ENCODE results near the gene CLEC16A. TPM values are rescaled to one million over a fixed set of nuclear protein-coding genes. Genes with fewer than 3 reads are reported as not detected.

CLEC16A gene, protein sequence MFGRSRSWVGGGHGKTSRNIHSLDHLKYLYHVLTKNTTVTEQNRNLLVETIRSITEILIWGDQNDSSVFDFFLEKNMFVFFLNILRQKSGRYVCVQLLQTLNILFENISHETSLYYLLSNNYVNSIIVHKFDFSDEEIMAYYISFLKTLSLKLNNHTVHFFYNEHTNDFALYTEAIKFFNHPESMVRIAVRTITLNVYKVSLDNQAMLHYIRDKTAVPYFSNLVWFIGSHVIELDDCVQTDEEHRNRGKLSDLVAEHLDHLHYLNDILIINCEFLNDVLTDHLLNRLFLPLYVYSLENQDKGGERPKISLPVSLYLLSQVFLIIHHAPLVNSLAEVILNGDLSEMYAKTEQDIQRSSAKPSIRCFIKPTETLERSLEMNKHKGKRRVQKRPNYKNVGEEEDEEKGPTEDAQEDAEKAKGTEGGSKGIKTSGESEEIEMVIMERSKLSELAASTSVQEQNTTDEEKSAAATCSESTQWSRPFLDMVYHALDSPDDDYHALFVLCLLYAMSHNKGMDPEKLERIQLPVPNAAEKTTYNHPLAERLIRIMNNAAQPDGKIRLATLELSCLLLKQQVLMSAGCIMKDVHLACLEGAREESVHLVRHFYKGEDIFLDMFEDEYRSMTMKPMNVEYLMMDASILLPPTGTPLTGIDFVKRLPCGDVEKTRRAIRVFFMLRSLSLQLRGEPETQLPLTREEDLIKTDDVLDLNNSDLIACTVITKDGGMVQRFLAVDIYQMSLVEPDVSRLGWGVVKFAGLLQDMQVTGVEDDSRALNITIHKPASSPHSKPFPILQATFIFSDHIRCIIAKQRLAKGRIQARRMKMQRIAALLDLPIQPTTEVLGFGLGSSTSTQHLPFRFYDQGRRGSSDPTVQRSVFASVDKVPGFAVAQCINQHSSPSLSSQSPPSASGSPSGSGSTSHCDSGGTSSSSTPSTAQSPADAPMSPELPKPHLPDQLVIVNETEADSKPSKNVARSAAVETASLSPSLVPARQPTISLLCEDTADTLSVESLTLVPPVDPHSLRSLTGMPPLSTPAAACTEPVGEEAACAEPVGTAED
- polyA plus RNA-seq (2013, experiment 1 of 2; ENCODE audit: insufficient read length), result 13.1 TPM
- polyA plus RNA-seq (2013, experiment 2 of 2; ENCODE audit: insufficient read length), result 12.6 TPM

DNA sequence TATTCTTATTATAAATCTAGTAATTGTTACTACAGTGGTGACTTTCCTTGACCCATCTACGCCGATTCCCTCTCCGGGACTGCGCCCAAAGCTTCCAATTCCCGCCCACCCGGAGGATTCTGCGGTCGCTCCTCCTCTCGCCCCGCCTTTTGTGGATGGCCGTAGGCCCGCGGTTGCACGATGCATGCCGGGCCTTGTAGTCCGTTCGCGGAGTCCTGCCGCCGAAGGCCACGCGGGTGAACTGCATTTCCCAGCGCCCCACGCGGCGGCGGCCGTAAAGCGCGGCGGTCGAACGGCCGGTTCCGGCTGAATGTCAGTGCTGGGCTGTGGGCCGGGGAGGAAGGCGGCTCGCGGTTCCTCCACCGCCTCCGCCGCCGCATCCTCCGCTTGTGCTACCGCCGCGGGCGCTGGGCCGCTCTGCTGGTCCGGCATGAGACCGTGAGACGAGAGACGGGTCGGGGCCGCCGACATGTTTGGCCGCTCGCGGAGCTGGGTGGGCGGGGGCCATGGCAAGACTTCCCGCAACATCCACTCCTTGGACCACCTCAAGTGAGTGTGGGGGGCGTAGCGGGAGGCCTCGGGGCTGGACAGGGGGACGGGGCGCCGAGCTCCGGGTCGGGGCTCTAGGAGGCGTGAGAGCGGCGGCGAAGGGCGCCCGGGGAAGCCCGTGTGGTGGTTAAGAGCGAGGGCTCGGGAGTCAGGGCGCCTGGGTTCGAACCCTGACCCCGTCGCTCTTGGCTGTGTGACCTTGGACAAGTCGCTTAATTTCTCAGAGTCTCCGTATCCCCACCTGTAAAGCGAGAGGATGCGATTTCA, at the start of gene CLEC16A:
CLEC16A (plus strand) TSS at position 316 of the 816 bp plus-strand sequence; CDS start at position 470, 154 bp downstream.
- peak; percentile 95 for DNase-seq

DNA sequence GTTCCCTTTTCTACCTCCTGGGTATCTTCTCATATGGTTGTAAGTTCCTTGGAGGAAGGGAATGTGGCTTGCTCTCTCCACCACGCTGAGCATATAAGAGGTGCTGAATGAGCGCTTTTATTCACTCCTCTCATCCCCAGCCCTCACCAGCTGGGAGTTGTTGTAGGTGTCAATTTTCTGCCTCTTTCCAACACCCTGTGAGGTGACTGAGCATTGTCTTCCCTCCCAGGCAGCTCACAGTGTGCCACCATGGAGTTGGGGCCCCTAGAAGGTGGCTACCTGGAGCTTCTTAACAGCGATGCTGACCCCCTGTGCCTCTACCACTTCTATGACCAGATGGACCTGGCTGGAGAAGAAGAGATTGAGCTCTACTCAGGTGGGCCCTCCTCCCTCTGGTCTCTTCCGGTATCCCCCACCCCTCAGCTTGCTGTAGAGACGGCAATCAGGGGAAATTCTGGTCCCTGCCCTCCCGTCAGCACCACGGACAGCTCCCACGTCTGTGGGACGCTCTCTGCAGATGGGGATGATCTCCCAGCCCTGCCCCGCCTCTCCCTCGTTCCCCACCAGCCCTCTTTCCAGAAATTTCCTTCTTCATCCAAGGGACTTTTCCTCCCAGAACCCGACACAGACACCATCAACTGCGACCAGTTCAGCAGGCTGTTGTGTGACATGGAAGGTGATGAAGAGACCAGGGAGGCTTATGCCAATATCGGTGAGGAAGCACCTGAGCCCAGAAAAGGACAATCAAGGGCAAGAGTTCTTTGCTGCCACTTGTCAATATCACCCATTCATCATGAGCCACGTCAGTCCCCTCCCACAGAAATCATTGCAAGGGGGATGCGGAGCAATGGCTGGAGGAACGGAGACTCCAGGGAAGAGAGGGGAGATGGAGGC, 49.1 kb upstream of the CLEC16A start:
- peak; percentile 48 for DNase-seq

DNA sequence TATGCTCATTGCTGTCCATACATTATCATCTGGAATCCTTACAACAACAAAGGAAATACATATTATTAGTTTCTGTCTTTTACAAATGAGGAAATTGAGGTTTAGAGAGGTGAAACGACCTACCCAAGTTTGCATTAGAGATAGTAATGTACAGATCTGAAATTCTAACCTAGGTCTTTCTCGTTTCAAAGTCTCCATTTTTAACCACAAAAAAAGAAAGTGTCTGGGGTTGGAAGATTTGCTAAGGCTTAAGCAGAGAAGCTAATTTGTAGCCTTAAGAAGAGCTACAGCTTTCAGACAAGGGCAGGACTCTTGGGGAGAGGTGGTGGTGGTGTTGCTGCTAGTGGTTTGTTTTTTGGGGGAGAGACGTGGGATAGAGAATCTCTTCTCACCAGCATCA, 48.2 kb upstream of the CLEC16A start:
- DNase-seq, result no peak

- DNase-seq, result no peak
These were observed 47.6 kb upstream of the CLEC16A start for GRCh38 chr16:10896723-10897122.

- no peak for DNase-seq
These were observed 47.2 kb upstream of the CLEC16A start for GRCh38 chr16:10897134-10897533.

DNA sequence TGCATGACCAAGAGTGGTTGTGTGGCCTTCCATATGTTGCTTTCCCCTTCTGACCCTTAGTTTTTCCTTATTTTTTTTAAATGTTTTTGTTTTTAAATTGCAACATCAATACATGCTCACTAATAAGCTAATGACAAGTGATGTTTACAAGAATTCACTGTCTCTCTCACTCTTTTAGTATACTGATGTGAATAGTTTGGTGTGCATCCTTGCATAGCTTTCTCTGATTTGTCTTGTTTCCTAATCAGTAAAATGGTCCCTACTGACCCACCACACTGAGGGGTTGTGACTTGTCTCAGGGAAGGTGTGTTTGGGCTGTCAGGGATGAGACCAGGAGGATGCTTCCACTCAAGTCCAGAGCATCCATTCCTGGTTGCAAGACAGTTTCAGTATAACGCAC, 41.4 kb upstream of the CLEC16A start:
- DNase-seq, result no peak

DNA sequence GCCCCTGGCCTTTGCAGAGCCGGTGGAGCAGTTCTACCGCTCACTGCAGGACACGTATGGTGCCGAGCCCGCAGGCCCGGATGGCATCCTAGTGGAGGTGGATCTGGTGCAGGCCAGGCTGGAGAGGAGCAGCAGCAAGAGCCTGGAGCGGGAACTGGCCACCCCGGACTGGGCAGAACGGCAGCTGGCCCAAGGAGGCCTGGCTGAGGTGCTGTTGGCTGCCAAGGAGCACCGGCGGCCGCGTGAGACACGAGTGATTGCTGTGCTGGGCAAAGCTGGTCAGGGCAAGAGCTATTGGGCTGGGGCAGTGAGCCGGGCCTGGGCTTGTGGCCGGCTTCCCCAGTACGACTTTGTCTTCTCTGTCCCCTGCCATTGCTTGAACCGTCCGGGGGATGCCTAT, 37.9 kb upstream of the CLEC16A start:
- DNase-seq, result no peak

DNA sequence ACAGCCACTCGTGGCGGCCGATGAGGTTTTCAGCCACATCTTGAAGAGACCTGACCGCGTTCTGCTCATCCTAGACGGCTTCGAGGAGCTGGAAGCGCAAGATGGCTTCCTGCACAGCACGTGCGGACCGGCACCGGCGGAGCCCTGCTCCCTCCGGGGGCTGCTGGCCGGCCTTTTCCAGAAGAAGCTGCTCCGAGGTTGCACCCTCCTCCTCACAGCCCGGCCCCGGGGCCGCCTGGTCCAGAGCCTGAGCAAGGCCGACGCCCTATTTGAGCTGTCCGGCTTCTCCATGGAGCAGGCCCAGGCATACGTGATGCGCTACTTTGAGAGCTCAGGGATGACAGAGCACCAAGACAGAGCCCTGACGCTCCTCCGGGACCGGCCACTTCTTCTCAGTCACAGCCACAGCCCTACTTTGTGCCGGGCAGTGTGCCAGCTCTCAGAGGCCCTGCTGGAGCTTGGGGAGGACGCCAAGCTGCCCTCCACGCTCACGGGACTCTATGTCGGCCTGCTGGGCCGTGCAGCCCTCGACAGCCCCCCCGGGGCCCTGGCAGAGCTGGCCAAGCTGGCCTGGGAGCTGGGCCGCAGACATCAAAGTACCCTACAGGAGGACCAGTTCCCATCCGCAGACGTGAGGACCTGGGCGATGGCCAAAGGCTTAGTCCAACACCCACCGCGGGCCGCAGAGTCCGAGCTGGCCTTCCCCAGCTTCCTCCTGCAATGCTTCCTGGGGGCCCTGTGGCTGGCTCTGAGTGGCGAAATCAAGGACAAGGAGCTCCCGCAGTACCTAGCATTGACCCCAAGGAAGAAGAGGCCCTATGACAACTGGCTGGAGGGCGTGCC, 37.2 kb upstream of the CLEC16A start:
- no peak for DNase-seq

DNA sequence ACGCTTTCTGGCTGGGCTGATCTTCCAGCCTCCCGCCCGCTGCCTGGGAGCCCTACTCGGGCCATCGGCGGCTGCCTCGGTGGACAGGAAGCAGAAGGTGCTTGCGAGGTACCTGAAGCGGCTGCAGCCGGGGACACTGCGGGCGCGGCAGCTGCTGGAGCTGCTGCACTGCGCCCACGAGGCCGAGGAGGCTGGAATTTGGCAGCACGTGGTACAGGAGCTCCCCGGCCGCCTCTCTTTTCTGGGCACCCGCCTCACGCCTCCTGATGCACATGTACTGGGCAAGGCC, 36.7 kb upstream of the CLEC16A start:
- DNase-seq, result no peak

DNA sequence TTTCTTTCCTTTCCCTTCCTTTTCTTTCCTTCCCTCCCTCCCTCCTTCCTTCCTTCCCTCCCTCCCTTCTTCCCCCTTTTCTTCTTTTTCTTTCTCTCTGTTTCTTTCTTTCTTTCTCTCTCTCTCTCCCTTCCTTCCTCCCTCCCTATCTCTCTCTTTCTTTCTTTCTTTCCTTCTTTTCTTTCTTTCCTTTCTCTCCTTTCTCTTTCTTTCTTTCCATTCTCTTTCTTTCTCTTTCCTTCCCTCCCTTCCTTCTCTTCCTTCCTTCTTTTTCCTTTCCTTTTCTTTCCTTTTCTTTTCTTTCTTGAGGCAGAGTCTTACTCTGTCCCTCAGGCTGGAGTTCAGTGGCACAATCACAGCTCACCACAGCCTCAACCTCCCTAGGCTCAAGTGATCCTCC, 33.1 kb upstream of the CLEC16A start:
- no peak for DNase-seq

DNA sequence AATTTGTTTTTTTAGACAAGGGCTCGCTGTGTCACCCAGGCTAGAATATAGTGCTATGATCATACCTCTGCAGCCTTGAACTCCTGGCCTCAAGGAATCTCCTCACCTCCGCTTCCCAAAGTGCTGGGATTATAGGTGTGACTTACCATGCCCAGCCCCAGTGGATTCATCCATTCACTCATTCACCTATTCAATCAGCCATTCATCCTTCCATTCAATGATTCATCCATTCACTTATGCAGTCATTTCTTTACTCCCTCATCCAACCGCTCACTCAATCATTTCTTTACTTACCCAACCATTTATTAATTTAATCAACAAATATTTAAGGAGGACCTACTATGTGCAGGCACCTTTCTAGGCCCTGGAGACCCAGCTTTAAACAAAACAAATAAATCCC, 27.8 kb upstream of the CLEC16A start:
- DNase-seq, result no peak

- DNase-seq, result peak; percentile 87
These were observed 25.9 kb upstream of the CLEC16A start for GRCh38 chr16:10918294-10919002.

DNA sequence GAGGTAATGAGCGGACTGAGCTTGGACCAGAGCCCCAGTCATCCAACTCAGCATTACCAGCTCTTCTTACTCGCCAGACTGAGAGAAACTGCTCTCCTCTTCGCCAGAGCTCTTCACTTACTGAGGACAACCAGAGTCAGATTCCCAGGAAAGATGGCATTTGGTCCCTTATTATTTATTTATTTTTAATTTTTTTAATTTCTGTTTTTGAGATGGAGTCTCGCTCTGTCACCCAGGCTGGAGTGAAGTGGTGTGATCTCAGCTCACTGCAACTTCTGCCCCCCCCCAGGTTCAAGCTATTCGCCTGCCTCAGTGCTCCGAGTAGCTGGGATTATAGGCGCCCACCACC, 25.4 kb upstream of the CLEC16A start:
- no peak for DNase-seq

DNA sequence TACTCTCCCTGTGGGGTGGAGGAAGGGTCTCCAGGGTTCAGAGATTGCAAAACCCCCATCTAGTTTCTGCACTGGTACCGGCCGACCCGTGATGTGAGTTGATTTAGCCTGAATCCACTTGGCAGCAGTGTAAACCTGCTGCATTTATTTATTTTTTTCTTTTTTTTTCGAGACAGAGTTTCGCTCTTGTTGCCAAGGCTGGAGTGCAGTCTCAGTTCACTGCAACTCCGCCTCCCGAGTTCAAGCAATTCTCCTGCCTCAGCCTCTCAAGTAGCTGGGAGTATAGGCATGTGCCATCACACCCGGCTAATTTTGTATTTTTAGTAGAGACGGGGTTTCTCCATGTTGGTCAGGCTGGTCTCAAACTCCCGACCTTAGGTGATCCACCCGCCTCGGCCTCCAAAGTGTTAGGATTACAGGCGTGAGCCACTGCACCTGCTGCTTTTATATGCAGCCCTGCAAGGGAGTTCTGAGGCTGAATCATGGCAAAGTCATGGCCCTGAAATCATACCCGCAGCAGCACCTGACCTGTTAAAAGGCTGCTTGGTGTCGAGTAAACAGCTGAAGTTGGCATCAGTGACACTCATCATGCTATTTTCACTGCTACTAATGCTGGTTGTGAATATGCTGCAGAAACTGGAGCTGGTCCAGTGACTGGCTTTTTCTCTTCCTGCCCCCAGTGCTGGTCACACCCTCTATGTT, 23.5 kb upstream of the CLEC16A start:
- DNase-seq, result no peak

DNA sequence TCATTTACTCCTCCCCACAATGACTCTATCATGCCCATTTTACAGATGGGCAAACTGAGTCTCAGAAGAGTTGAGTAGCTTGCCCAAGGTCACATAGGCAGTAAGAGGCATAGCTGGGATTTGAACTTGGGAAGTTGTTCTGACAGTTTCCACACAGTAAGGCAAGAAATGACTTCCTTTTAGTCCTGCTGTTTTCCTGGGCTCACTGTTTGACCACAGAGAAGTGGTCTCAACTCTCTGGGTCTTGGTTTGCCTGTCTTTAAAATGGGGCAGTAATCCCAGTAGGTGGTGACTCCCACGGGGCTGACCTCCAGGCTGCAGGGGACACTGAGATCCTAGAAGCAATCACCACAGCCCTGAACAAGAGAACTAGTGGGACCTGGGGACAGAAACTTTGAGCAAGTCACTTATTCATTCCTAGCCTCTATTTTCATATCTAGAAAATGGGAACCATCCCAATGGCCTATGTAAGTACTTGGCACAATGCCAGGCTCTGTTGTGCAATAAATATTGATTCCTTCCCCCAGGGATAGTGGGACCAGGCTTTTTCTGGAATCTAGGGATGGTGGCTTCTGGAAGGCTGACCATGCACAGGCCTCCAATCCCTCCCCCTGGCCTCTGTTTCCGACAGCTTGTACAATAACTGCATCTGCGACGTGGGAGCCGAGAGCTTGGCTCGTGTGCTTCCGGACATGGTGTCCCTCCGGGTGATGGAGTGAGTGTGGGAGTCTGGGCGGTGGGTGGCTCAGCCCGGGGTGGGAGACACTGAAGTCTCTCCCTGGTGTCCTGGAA, 22.6 kb upstream of the CLEC16A start:
- DNase-seq, result no peak

GRCh38 chr16:10922328-10923145, 21.8 kb upstream of the CLEC16A start:
- no peak for DNase-seq

GRCh38 chr16:10923146-10923649, 21.2 kb upstream of the CLEC16A start:
- DNase-seq, result no peak

Data from fibroblast of skin of back (primary cell).